LHCN-M2 (cell line): ENCODE measurements around the gene AKR1C2. TPM values are rescaled to one million over a fixed set of nuclear protein-coding genes. Genes with fewer than 3 reads are reported as not detected.
A peak's percentile ranks its signal among the peaks of the same experiment; 100 is the strongest.
"Not testable (repeated sequence)": the region's sequence is repeated elsewhere in the genome, so short reads cannot be mapped to it uniquely, and the experiment has no call there.

Experiments used
- DNase-seq: peaks from one replicate; pipeline ENCODE4 v3.0.0-alpha.2; 2012; ENCODE audit warnings: low read depth
- polyA plus RNA-seq: library from polyadenylated mRNA; unstranded; fragments of >200 nt; gene quantifications from one replicate; pipeline ENCODE4 v1.2.1, GENCODE V29; 2012; ENCODE audit warnings: missing spikeins
- total RNA-seq: library from RNA; depleted of rRNA; stranded (reverse); fragments of >200 nt; gene quantifications from 2 replicates; pipeline ENCODE4 v1.2.3, GENCODE V29; 2014; rRNA removed

The AKR1C2 gene
- 10.0 and 10.3 TPM in 2 replicates for total RNA-seq
- 21.9 TPM for polyA plus RNA-seq

- not testable (repeated sequence) for DNase-seq
These were observed at the start of gene AKR1C2 for GRCh38 chr10:5003127-5004029. Gene AKR1C2 (minus strand): TSS chr10:5003857. CDS start chr10:5003835, 22 bp downstream.

GRCh38 chr10:5052951-5053500 is 49.4 kb upstream of the AKR1C2 start:
- DNase-seq, result not testable (repeated sequence)

- peak; percentile 64 for DNase-seq
These were observed 44.4 kb upstream of the AKR1C2 start for GRCh38 chr10:5047912-5048628.

GRCh38 chr10:5047055-5047454 is 43.4 kb upstream of the AKR1C2 start:
- not testable (repeated sequence) for DNase-seq

GRCh38 chr10:5046410-5046809 is 42.8 kb upstream of the AKR1C2 start:
- DNase-seq, result no peak

- no peak for DNase-seq
These were observed 41.4 kb upstream of the AKR1C2 start for GRCh38 chr10:5045095-5045494.

GRCh38 chr10:5043716-5044115 is 40.1 kb upstream of the AKR1C2 start:
- DNase-seq, result no peak

GRCh38 chr10:5042922-5043321 is 39.3 kb upstream of the AKR1C2 start:
- no peak for DNase-seq

GRCh38 chr10:5041471-5042023 is 37.9 kb upstream of the AKR1C2 start:
- no peak for DNase-seq

GRCh38 chr10:5040781-5041470 is 37.3 kb upstream of the AKR1C2 start:
- no peak for DNase-seq

- DNase-seq, result no peak
These were observed 36.5 kb upstream of the AKR1C2 start for GRCh38 chr10:5040010-5040673.

- DNase-seq, result no peak
These were observed 35.1 kb upstream of the AKR1C2 start for GRCh38 chr10:5038733-5039132.

- no peak for DNase-seq
These were observed 34.4 kb upstream of the AKR1C2 start for GRCh38 chr10:5038101-5038500.

GRCh38 chr10:5036511-5036910 is 32.9 kb upstream of the AKR1C2 start:
- DNase-seq, result no peak

GRCh38 chr10:5035356-5035755 is 31.7 kb upstream of the AKR1C2 start:
- no peak for DNase-seq

GRCh38 chr10:5034588-5034987 is 30.9 kb upstream of the AKR1C2 start:
- no peak for DNase-seq

GRCh38 chr10:5033061-5033778 is 29.6 kb upstream of the AKR1C2 start:
- peak; percentile 84 for DNase-seq

GRCh38 chr10:5032444-5032843 is 28.8 kb upstream of the AKR1C2 start:
- not testable (repeated sequence) for DNase-seq

GRCh38 chr10:5031588-5031987 is 27.9 kb upstream of the AKR1C2 start:
- DNase-seq, result not testable (repeated sequence)

- DNase-seq, result no peak
These were observed 27.3 kb upstream of the AKR1C2 start for GRCh38 chr10:5030989-5031388.
